H1 (cell line): Measurements from ENCODE around the gene SLC35F6. TPM values are rescaled to one million over a fixed set of nuclear protein-coding genes. Genes with fewer than 3 reads are reported as not detected.

ENCODE experiments used
- BRCA1 ChIP-seq: IDR thresholded peaks from 2 replicates; pipeline ENCODE4 v1.6.1; 2012; ENCODE audit warnings: low read depth, low read length, improper control_type of control experiment
- CHD2 ChIP-seq: IDR thresholded peaks from 2 replicates; pipeline ENCODE4 v1.6.1; 2012; ENCODE audit warnings: low read length, improper control_type of control experiment
- EGR1 ChIP-seq: IDR thresholded peaks from 2 replicates; pipeline ENCODE4 v1.6.1; 2011; ENCODE audit warnings: low read depth, low read length, borderline replicate concordance
- GABPA ChIP-seq: IDR thresholded peaks from 2 replicates; pipeline ENCODE4 v1.6.1; 2011; ENCODE audit warnings: mild to moderate bottlenecking, low read length, moderate library complexity, borderline replicate concordance; ENCODE audit not compliant: insufficient read depth
- HDAC2 ChIP-seq, 2 experiments: fragments of 300-600 bp in 1 of 2; sonication (generic) in 1 of 2; IDR thresholded peaks; 2 replicates each; pipeline ENCODE4 v1.6.1; 2011 to 2012; ENCODE audit warnings: low read depth in 2 of 2, low read length in 2 of 2, mild to moderate bottlenecking in 2 of 2, moderate library complexity in 2 of 2, borderline replicate concordance in 1 of 2, inconsistent platforms in 1 of 2
- KDM4A ChIP-seq: IDR thresholded peaks from one replicate; pipeline ENCODE4 v1.7.1; 2012; ENCODE audit warnings: low read depth, mild to moderate bottlenecking, moderate library complexity, low read length, inconsistent platforms; ENCODE audit not compliant: severe bottlenecking
- RNF2 ChIP-seq: fragments of 200-900, 300-1000 bp; sonication (generic); IDR thresholded peaks from 2 replicates; pipeline ENCODE4 v1.7.1; 2016; ENCODE audit warnings: borderline replicate concordance, low read depth, mild to moderate bottlenecking, antibody characterized with exemption, low read length; ENCODE audit not compliant: poor library complexity, severe bottlenecking; ENCODE audit errors: missing control alignments
- SIN3A ChIP-seq, 2 experiments: IDR thresholded peaks in 1 of 2; conservative IDR thresholded peaks in 1 of 2; 2 replicates each; pipeline ENCODE4 v1.6.1; 2011 to 2012; ENCODE audit warnings: low read length in 2 of 2, improper control_type of control experiment in 1 of 2, low read depth in 1 of 2, mild to moderate bottlenecking in 1 of 2
- polyA plus RNA-seq, 7 experiments: library from polyadenylated mRNA; depleted of rRNA in 3 of 7; stranded (reverse) in 5 of 7; unstranded in 2 of 7; fragments of >200 nt in 5 of 7; fragments of 200-250 nt in 2 of 7; gene quantifications; 1 replicate in 5 of 7; 2 replicates in 1 of 7; 4 replicates in 1 of 7; pipeline versions ENCODE4 v1.2.1 to v1.2.3, GENCODE V29; 2011 to 2013; ENCODE audit warnings: missing spikeins in 2 of 7, mixed read lengths in 2 of 7
- total RNA-seq: library from RNA; stranded (reverse); fragmentation: NEBNext Ultra II Directional; extraction: Animal tissue kit (Norgen Biotek cat#: 25700); gene quantifications from 2 replicates; pipeline ENCODE4 v1.2.1, GENCODE V29; 2021
- TF ChIP-seq, protein P1 (sequence below): IDR thresholded peaks from 2 replicates; pipeline ENCODE4 v1.6.1; 2012; ENCODE audit warnings: inconsistent platforms
- TF ChIP-seq, protein P2 (sequence below): IDR thresholded peaks from 2 replicates; pipeline ENCODE4 v1.6.1; 2011; ENCODE audit warnings: low read depth, mild to moderate bottlenecking, low read length; ENCODE audit not compliant: insufficient read depth
- TF ChIP-seq, protein P3 (sequence below): IDR thresholded peaks from 2 replicates; pipeline ENCODE4 v1.6.1; 2011; ENCODE audit warnings: low read length, improper control_type of control experiment
- TF ChIP-seq, protein P4 (sequence below): IDR thresholded peaks from 2 replicates; pipeline ENCODE4 v1.6.1; 2012; ENCODE audit warnings: low read length, inconsistent platforms

The SLC35F6 gene
- total and polyA plus RNA-seq, 2 of the 8 experiments (the other 6 are each of a cell fraction or from before 2014, with no cell fraction given): 11.2 to 13.5 TPM

DNA sequence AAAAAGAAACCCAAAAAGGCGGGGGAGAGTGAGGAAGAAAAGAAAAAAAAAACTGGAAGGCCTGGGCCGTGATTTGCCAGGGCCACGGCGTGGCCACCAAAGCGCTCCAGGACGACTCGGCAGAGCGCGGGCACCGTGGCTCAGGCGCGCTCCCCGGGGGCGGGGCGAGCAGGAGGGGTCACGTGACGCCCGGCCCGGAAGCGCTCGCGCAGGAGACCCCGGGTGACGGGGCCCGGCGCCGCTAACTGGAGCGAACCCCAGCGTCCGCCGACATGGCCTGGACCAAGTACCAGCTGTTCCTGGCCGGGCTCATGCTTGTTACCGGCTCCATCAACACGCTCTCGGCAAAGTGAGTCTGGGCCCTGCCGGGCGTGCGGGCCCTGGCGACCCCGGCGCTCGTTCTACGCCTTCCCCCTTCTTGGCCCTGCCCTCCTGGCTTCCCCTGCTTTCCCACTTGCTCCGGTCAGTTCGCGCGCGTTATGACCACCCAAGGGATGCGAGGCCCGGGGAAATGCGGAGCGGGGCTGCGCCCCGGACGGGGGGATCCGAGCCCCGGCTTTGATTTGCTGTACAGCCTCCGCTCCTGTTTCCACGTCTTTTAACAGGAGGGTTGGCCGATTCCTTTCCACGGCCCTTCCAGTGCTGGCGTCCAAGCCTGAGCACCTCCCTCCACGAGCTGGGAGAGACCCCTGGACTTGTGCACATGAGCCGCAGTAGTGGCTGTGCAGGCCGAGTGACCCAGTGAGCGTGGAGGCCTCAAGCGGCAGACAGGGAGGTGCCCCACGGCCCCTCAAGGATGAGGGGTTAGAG, at the start of gene SLC35F6 (continued):
- TF ChIP-seq SIN3A (conservative IDR thresholded peaks at IDR 0.05 in 1 of 2, IDR thresholded peaks at IDR 0.05 in 1 of 2; ENCODE audit: low read depth in 1 of 2, low read length in 2 of 2): peak in 1 of 2 experiments; percentile 76; a peak in 2 of 4 replicates
- TF ChIP-seq, protein P1, sequence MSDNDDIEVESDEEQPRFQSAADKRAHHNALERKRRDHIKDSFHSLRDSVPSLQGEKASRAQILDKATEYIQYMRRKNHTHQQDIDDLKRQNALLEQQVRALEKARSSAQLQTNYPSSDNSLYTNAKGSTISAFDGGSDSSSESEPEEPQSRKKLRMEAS: peak; percentile 53; the same call in 1 of the 2 replicates
- no peak for TF ChIP-seq BRCA1
- TF ChIP-seq GABPA: 0 out of 2 replicates have a peak, but pooled peaks have one; percentile 55
- 0 out of 2 replicates have a peak, but pooled peaks have one; percentile 27 for TF ChIP-seq EGR1
- TF ChIP-seq, protein P2, sequence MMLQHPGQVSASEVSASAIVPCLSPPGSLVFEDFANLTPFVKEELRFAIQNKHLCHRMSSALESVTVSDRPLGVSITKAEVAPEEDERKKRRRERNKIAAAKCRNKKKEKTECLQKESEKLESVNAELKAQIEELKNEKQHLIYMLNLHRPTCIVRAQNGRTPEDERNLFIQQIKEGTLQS: peak; percentile 81
- TF ChIP-seq, protein P3, sequence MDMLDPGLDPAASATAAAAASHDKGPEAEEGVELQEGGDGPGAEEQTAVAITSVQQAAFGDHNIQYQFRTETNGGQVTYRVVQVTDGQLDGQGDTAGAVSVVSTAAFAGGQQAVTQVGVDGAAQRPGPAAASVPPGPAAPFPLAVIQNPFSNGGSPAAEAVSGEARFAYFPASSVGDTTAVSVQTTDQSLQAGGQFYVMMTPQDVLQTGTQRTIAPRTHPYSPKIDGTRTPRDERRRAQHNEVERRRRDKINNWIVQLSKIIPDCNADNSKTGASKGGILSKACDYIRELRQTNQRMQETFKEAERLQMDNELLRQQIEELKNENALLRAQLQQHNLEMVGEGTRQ: peak; percentile 95
- TF ChIP-seq KDM4A: peak; percentile 81
- TF ChIP-seq, protein P4, sequence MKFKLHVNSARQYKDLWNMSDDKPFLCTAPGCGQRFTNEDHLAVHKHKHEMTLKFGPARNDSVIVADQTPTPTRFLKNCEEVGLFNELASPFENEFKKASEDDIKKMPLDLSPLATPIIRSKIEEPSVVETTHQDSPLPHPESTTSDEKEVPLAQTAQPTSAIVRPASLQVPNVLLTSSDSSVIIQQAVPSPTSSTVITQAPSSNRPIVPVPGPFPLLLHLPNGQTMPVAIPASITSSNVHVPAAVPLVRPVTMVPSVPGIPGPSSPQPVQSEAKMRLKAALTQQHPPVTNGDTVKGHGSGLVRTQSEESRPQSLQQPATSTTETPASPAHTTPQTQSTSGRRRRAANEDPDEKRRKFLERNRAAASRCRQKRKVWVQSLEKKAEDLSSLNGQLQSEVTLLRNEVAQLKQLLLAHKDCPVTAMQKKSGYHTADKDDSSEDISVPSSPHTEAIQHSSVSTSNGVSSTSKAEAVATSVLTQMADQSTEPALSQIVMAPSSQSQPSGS: no peak
- no peak for TF ChIP-seq CHD2
- no peak for TF ChIP-seq RNF2
- 0 out of 4 replicates have a peak, but pooled peaks of 1 of the 2 experiments have one; percentile 21 for TF ChIP-seq HDAC2 (IDR thresholded peaks at IDR 0.05; ENCODE audit: borderline replicate concordance in 1 of 2, low read depth in 2 of 2, low read length in 2 of 2)
- TF ChIP-seq, all 59 proteins: peak for 14
